ENCODE results near the gene DIDO1.

DNA sequence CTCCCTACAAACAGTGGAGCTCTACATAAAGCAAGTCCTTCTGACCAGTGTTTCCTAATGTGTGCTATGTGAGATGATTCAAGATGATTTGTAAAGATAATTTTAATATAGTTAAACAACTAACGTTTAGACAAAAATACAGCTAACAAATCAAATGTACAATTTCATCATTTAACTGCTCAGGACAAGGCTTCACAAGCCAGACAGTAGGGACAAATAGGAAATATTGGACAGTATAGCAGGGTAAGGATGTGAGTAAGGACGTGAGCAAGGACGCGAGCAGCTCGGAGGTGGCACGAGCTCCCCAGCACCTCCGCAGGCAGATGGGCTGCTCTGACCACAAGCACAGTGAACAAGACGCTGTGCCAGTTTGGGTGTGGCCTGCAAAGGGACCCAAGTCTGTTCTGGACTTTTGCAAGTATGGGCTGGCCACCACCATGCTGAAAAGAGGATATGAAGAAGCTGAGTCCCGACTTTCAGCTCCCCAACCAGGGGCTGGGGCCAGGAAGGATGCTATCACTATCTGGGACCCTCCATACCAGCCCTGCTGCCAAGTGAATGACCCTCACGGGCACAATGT, 14.5 kb downstream of the DIDO1 start:
- TF ChIP-seq, protein P1, sequence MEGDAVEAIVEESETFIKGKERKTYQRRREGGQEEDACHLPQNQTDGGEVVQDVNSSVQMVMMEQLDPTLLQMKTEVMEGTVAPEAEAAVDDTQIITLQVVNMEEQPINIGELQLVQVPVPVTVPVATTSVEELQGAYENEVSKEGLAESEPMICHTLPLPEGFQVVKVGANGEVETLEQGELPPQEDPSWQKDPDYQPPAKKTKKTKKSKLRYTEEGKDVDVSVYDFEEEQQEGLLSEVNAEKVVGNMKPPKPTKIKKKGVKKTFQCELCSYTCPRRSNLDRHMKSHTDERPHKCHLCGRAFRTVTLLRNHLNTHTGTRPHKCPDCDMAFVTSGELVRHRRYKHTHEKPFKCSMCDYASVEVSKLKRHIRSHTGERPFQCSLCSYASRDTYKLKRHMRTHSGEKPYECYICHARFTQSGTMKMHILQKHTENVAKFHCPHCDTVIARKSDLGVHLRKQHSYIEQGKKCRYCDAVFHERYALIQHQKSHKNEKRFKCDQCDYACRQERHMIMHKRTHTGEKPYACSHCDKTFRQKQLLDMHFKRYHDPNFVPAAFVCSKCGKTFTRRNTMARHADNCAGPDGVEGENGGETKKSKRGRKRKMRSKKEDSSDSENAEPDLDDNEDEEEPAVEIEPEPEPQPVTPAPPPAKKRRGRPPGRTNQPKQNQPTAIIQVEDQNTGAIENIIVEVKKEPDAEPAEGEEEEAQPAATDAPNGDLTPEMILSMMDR (IDR thresholded peaks at IDR 0.05 in 4 of 5, conservative IDR thresholded peaks at IDR 0.05 in 1 of 5) = no peak
- no peak for TF ChIP-seq POLR2A (IDR thresholded peaks at IDR 0.05)

Measured in gastrocnemius medialis (tissue), 4 donors.